Liver (tissue), 3 donors: ENCODE data around the gene SERTAD1.

Experiments used
- CTCF ChIP-seq: fragments of 150-350 bp; IDR thresholded peaks from 2 replicates; pipeline ENCODE4 v1.5.1; 2017; ENCODE audit warnings: improper control_type of control experiment, low read depth, low read length; ENCODE audit not compliant: missing input control
- RAD21 ChIP-seq, 2 donors: IDR thresholded peaks; 2 replicates each; pipeline ENCODE4 v1.6.1; 2016; ENCODE audit warnings: antibody characterized with exemption in 2 of 2, mild to moderate bottlenecking in 2 of 2
- donor health status: healthy.
- donor health status: healthy.

GRCh38 chr19:40411125-40411842 lies 14.5 kb downstream of the SERTAD1 start:
- TF ChIP-seq CTCF (no peak), RAD21 (IDR thresholded peaks at IDR 0.05) (no peak)
